Neural progenitor cell (in vitro differentiated cells): ENCODE measurements around the gene CHRDL2. TPM values are rescaled to one million over a fixed set of nuclear protein-coding genes. Genes with fewer than 3 reads are reported as not detected.

Experiments used
- DNase-seq: peaks from one replicate; pipeline ENCODE4 v3.0.0-alpha.2; 2016; ENCODE audit warnings: low spot score
- H2AFZ ChIP-seq: fragments of 200-600 bp; sonication (generic); replicated peaks from 2 replicates; pipeline ENCODE4 v1.6.1; 2016; ENCODE audit warnings: antibody characterized with exemption
- H3F3A ChIP-seq: fragments of 200-600 bp; sonication (generic); 2 replicates; pipeline ENCODE4 v1.6.1; 2016; ENCODE audit warnings: antibody characterized with exemption, low read depth
- H3K27ac ChIP-seq: fragments of 200-600 bp; sonication (generic); 2 replicates; pipeline ENCODE4 v1.5.1; 2016; ENCODE audit warnings: mild to moderate bottlenecking
- H3K27me3 ChIP-seq: fragments of 200-600 bp; sonication (generic); 2 replicates; pipeline ENCODE4 v1.6.1; 2016; ENCODE audit warnings: mild to moderate bottlenecking, moderate library complexity
- H3K36me3 ChIP-seq: fragments of 200-600 bp; sonication (generic); 2 replicates; pipeline ENCODE4 v1.5.1; 2016
- H3K4me1 ChIP-seq: fragments of 200-600 bp; sonication (generic); 2 replicates; pipeline ENCODE4 v1.6.1; 2016; ENCODE audit warnings: mixed run types
- H3K4me2 ChIP-seq: fragments of 200-600 bp; sonication (generic); 2 replicates; pipeline ENCODE4 v1.6.1; 2016
- H3K4me3 ChIP-seq: fragments of 200-600 bp; sonication (generic); 2 replicates; pipeline ENCODE4 v1.5.1; 2016
- H3K79me2 ChIP-seq: fragments of 200-600 bp; sonication (generic); 2 replicates; pipeline ENCODE4 v1.6.1; 2016; ENCODE audit warnings: low read depth
- H3K9ac ChIP-seq: fragments of 200-600 bp; sonication (generic); 2 replicates; pipeline ENCODE4 v1.6.1; 2016
- H3K9me3 ChIP-seq: fragments of 200-600 bp; sonication (generic); 2 replicates; pipeline ENCODE4 v1.5.1; 2016; ENCODE audit warnings: low read depth
- H4K20me1 ChIP-seq: fragments of 200-600 bp; sonication (generic); 2 replicates; pipeline ENCODE4 v1.6.1; 2016; ENCODE audit warnings: low read depth
- H3K27ac Mint-ChIP-seq: 3 replicates; pipeline ENCODE4 v1.8.0; 2021; ENCODE audit warnings: mixed read lengths
- H3K27me3 Mint-ChIP-seq: 2 replicates; pipeline ENCODE4 v1.8.0; 2022; ENCODE audit warnings: low read depth, mild to moderate bottlenecking, inconsistent platforms, moderate library complexity, mixed read lengths; ENCODE audit not compliant: insufficient read depth
- H3K36me3 Mint-ChIP-seq: 3 replicates; pipeline ENCODE4 v1.8.0; 2021; ENCODE audit warnings: mixed read lengths
- H3K4me1 Mint-ChIP-seq: 3 replicates; pipeline ENCODE4 v1.8.0; 2021; ENCODE audit warnings: mixed read lengths
- H3K4me3 Mint-ChIP-seq: 3 replicates; pipeline ENCODE4 v1.8.0; 2021; ENCODE audit warnings: mild to moderate bottlenecking, moderate library complexity, mixed read lengths
- H3K9me3 Mint-ChIP-seq: 3 replicates; pipeline ENCODE4 v1.8.0; 2020; ENCODE audit warnings: mixed read lengths
- EZH2 ChIP-seq: fragments of 200-600 bp; sonication (generic); IDR thresholded peaks from 2 replicates; pipeline ENCODE4 v1.6.1; 2017; ENCODE audit warnings: antibody characterized with exemption, mild to moderate bottlenecking, moderate library complexity
- EZH2phosphoT487 ChIP-seq: fragments of 200-600 bp; sonication (generic); IDR thresholded peaks from 2 replicates; pipeline ENCODE4 v1.6.1; 2017; ENCODE audit warnings: antibody characterized with exemption
- total RNA-seq: library from RNA; depleted of rRNA; stranded (reverse); fragments of >200 nt; gene quantifications from 2 replicates; pipeline ENCODE4 v1.2.3, GENCODE V29; 2015; ENCODE audit warnings: low replicate concordance
- TF ChIP-seq, protein P1 (sequence below): fragments of 200-600 bp; sonication (generic); IDR thresholded peaks from 2 replicates; pipeline ENCODE4 v1.5.1; 2017; ENCODE audit warnings: antibody characterized with exemption, mild to moderate bottlenecking

The CHRDL2 gene
- total RNA-seq, 1 donor from 2014 or later, result not detected

DNA sequence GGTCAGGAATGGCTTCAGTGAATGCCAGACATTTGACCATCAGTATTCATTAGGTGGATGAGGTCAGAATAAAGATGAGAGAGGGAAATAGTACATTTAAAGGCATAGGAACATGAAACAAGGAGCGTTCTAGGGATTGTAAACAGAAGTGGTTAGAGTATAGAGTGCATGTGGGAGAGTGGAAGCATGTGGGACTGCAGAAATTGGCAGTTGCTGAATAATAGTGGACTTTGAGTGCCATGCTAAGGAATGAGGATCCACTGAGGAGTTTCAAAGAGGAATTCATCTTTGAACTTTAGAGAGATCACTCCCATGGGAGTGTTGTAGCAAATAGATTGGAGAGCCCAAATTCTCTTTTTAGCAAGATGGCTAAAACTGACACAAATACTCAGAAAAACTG lies 25.3 kb upstream of the CHRDL2 start:
- no peaks in the 10 kb centered on the region for H3K27me3 Mint-ChIP-seq
- no peaks in the 10 kb centered on the region for H3K36me3 ChIP-seq

DNA sequence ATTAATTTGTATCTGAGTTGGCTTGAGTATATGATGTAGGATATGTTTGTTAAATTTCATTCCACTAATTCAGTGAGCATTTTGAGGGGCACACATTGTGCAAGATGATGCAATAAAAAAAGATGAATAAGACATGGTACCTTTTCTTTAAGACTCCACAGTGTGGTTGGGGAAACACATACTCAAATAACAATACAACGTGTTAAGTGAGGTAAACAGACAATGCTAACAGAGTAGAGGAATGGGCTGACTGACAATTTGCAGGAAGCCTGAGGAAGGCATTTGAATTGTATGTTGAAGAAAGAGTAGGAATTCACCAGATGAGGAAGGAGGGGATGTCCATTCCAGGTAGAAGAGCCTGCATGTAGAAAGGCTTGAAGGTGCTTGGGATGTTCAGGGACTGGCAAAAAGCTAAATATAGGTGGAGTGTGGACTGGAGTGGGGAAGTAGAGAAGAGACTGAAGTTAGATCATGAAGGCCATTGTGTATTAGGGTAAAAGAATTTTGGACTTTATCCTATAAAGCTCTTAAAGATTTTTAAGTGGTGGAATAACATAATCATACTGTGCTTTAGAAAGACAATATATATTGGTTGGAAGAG lies 24.3 kb upstream of the CHRDL2 start:
- Histone ChIP-seq H3K27ac (no peak overlapping the region), H3K4me1 (no peaks in the 10 kb centered on the region), H3K9ac (no peak overlapping the region), H3K9me3 (no peaks in the 10 kb centered on the region), H3K4me3 (no peak overlapping the region), H3K27me3 (no peaks in the 10 kb centered on the region), H3F3A (no peaks in the 10 kb centered on the region), H3K36me3 (no peaks in the 10 kb centered on the region), H3K4me2 (no peak overlapping the region), H2AFZ (no peak overlapping the region), H4K20me1 (peaks cover 11% of the 10 kb centered on the region), H3K79me2 (peaks cover 61% of the 10 kb centered on the region)
- TF ChIP-seq EZH2phosphoT487 (no peak), EZH2 (no peak)
- TF ChIP-seq, protein P1, sequence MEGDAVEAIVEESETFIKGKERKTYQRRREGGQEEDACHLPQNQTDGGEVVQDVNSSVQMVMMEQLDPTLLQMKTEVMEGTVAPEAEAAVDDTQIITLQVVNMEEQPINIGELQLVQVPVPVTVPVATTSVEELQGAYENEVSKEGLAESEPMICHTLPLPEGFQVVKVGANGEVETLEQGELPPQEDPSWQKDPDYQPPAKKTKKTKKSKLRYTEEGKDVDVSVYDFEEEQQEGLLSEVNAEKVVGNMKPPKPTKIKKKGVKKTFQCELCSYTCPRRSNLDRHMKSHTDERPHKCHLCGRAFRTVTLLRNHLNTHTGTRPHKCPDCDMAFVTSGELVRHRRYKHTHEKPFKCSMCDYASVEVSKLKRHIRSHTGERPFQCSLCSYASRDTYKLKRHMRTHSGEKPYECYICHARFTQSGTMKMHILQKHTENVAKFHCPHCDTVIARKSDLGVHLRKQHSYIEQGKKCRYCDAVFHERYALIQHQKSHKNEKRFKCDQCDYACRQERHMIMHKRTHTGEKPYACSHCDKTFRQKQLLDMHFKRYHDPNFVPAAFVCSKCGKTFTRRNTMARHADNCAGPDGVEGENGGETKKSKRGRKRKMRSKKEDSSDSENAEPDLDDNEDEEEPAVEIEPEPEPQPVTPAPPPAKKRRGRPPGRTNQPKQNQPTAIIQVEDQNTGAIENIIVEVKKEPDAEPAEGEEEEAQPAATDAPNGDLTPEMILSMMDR, result no peak
- Mint-ChIP-seq H3K4me1 (peaks cover 3% of the 10 kb centered on the region), H3K4me3 (no peak overlapping the region), H3K27ac (no peak overlapping the region), H3K9me3 (peaks cover 11% of the 10 kb centered on the region), H3K36me3 (peaks cover 19% of the 10 kb centered on the region), H3K27me3 (no peaks in the 10 kb centered on the region)
- DNase-seq, result no peak

More for the DNA sequence above, 25.3 kb upstream of the CHRDL2 start:
- no peak overlapping the region for H3K9ac ChIP-seq
- Mint-ChIP-seq H3K4me1 (no peaks in the 10 kb centered on the region), H3K27ac (no peak overlapping the region), H3K4me3 (no peak overlapping the region), H3K36me3 (peaks cover 14% of the 10 kb centered on the region), H3K9me3 (peaks cover 12% of the 10 kb centered on the region)
- no peaks in the 10 kb centered on the region for H3K9me3 ChIP-seq
- H3K4me3 ChIP-seq, result no peak overlapping the region
- no peak for TF ChIP-seq EZH2
- TF ChIP-seq EZH2phosphoT487, result no peak
- TF ChIP-seq, protein P1, result no peak
- H2AFZ ChIP-seq, result no peak overlapping the region
- no peaks in the 10 kb centered on the region for H3F3A ChIP-seq
- peaks cover 50% of the 10 kb centered on the region for H3K79me2 ChIP-seq
- H4K20me1 ChIP-seq, result peaks cover 7% of the 10 kb centered on the region
- H3K27ac ChIP-seq, result no peak overlapping the region
- H3K4me1 ChIP-seq, result no peaks in the 10 kb centered on the region
- no peak for DNase-seq
- H3K4me2 ChIP-seq, result no peak overlapping the region
- H3K27me3 ChIP-seq, result no peaks in the 10 kb centered on the region

DNA sequence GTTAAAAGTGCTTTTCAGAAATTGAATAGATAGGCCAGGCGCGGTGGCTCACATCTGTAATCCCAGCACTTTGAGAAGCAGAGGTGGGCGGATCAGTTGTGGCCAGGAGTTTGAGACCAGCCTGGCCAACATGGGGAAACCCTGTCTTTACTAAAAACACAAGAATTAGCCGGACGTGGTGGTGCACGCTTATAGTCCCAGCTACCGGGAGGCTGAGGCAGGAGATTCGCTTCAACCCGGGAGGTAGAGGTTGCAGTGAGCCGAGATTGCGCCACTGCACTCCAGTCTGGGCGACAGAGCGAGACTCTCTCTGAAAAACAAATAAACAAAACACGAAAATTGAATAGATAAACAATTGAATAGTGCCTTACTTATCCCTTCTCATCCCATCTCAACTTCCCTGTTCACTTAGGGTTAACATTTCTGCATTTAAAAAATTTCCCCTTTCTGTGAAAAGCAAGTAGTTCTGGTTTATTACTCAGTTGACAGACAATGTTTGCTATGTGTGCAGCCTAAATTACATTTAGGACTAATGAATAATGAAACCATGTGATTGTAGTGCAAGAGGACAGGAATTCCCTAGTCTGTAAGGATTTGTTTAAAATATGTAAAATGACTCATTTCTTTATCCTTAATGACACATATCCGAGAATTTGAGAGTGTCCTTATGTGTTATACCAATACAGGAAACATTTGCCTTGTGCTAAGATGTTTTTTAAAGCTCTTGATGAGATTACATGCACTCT lies 23.5 kb upstream of the CHRDL2 start:
- Histone ChIP-seq H2AFZ (no peak overlapping the region), H3K4me1 (peaks cover 3% of the 10 kb centered on the region), H4K20me1 (peaks cover 17% of the 10 kb centered on the region), H3K9ac (no peak overlapping the region), H3K4me3 (no peak overlapping the region), H3K9me3 (no peaks in the 10 kb centered on the region), H3K27ac (no peak overlapping the region), H3K79me2 (peaks cover 69% of the 10 kb centered on the region), H3K36me3 (no peaks in the 10 kb centered on the region), H3K4me2 (no peak overlapping the region), H3F3A (peaks cover under 1% of the 10 kb centered on the region), H3K27me3 (no peaks in the 10 kb centered on the region)
- Mint-ChIP-seq H3K27me3 (no peaks in the 10 kb centered on the region), H3K4me1 (peaks cover 9% of the 10 kb centered on the region), H3K9me3 (peaks cover 11% of the 10 kb centered on the region), H3K4me3 (no peak overlapping the region), H3K36me3 (peaks cover 21% of the 10 kb centered on the region), H3K27ac (no peak overlapping the region)
- no peak for DNase-seq
- TF ChIP-seq, protein P1, result no peak
- TF ChIP-seq EZH2, result no peak
- TF ChIP-seq EZH2phosphoT487, result no peak
